GM18870 (cell line): ENCODE results near the gene TSPAN17.
"Not testable (repeated sequence)": the region's sequence is repeated elsewhere in the genome, so short reads cannot be mapped to it uniquely, and the experiment has no call there.

Experiments used
- ATAC-seq: cut with Tn5 transposase; IDR thresholded peaks from one replicate; pipeline ENCODE4 v1.9.1; 2021; ENCODE audit warnings: moderate library complexity; ENCODE audit not compliant: unreplicated experiment

The TSPAN17 gene

GRCh38 chr5:176647030-176647842 lies at the start of gene TSPAN17:
TSPAN17 (plus strand) TSS chr5:176647484; CDS start chr5:176647616, 132 bp downstream.
- peak; percentile 87 for ATAC-seq

- not testable (repeated sequence) for ATAC-seq
Observed at GRCh38 chr5:176599749-176600430, 47.4 kb upstream of the TSPAN17 start.

GRCh38 chr5:176601901-176602482 lies 45.3 kb upstream of the TSPAN17 start:
- ATAC-seq = no peak

- no peak for ATAC-seq
Observed at GRCh38 chr5:176603091-176603490, 44.2 kb upstream of the TSPAN17 start.

- ATAC-seq = no peak
Observed at GRCh38 chr5:176606032-176606431, 41.3 kb upstream of the TSPAN17 start.

GRCh38 chr5:176606875-176607274 lies 40.4 kb upstream of the TSPAN17 start:
- no peak for ATAC-seq

- no peak for ATAC-seq
Observed at GRCh38 chr5:176608142-176608705, 39.1 kb upstream of the TSPAN17 start.

- ATAC-seq = no peak
Observed at GRCh38 chr5:176608937-176609723, 38.2 kb upstream of the TSPAN17 start.

- ATAC-seq = no peak
Observed at GRCh38 chr5:176609724-176610434, 37.4 kb upstream of the TSPAN17 start, which contains the start of gene GPRIN1. GPRIN1 (minus strand) TSS chr5:176610156; CDS start chr5:176599834, 10,322 bp downstream.

GRCh38 chr5:176610435-176610773 lies 36.9 kb upstream of the TSPAN17 start:
- no peak for ATAC-seq

GRCh38 chr5:176611435-176611834 lies 35.8 kb upstream of the TSPAN17 start:
- no peak for ATAC-seq

GRCh38 chr5:176612008-176612407 lies 35.3 kb upstream of the TSPAN17 start:
- ATAC-seq = no peak

- ATAC-seq = no peak
Observed at GRCh38 chr5:176612855-176613254, 34.4 kb upstream of the TSPAN17 start.

GRCh38 chr5:176614805-176615478 lies 32.3 kb upstream of the TSPAN17 start:
- no peak for ATAC-seq

- ATAC-seq = no peak
Observed at GRCh38 chr5:176616511-176616910, 30.8 kb upstream of the TSPAN17 start.

- ATAC-seq = no peak
Observed at GRCh38 chr5:176618783-176619182, 28.5 kb upstream of the TSPAN17 start.

GRCh38 chr5:176619203-176619568 lies 28.1 kb upstream of the TSPAN17 start:
- no peak for ATAC-seq

- no peak for ATAC-seq
Observed at GRCh38 chr5:176619569-176620332, 27.5 kb upstream of the TSPAN17 start.
